ENCODE results near the gene TMEM238L. TPM values are rescaled to one million over a fixed set of nuclear protein-coding genes. Genes with fewer than 3 reads are reported as not detected.

TMEM238L gene
- total RNA-seq, 3 donors from 2014 or later = 47.5 to 122 (median 76.5) TPM

GRCh38 chr17:10815319-10815718 is 11.4 kb upstream of the TMEM238L start:
- Histone ChIP-seq H3K4me3 (no peak overlapping the region), H3K4me1 (ENCODE audit: low read depth) (peaks cover 26% of the 10 kb centered on the region), H3K9me3 (no peaks in the 10 kb centered on the region), H3K36me3 (ENCODE audit: low read depth) (no peaks in the 10 kb centered on the region)
- no peak for TF ChIP-seq CTCF (IDR thresholded peaks at IDR 0.05)
- peak; percentile 82 to 83 (median 82) for DNase-seq
- intact Hi-C loops (cut with DNase I, micrococcal nuclease) = no loop called here
- ATAC-seq = peak; percentile 78

GRCh38 chr17:10814075-10814474 is 10.2 kb upstream of the TMEM238L start:
- intact Hi-C loops (cut with DNase I, micrococcal nuclease) = no loop called here
- TF ChIP-seq CTCF (IDR thresholded peaks at IDR 0.05) = no peak
- Histone ChIP-seq H3K36me3 (ENCODE audit: low read depth) (no peaks in the 10 kb centered on the region), H3K4me1 (ENCODE audit: low read depth) (peaks cover 26% of the 10 kb centered on the region), H3K9me3 (no peaks in the 10 kb centered on the region), H3K4me3 (no peak overlapping the region)
- DNase-seq (peak in 1 of 3 donors; percentile 77), ATAC-seq (peak; percentile 72)

GRCh38 chr17:10812674-10813073 is 8.8 kb upstream of the TMEM238L start:
- Histone ChIP-seq H3K9me3 (no peaks in the 10 kb centered on the region), H3K4me1 (ENCODE audit: low read depth) (peaks cover 26% of the 10 kb centered on the region), H3K36me3 (ENCODE audit: low read depth) (no peaks in the 10 kb centered on the region), H3K4me3 (no peak overlapping the region)
- no peak for TF ChIP-seq CTCF (IDR thresholded peaks at IDR 0.05)
- DNase-seq = peak; percentile 84 to 91 (median 89)
- intact Hi-C loops (cut with DNase I, micrococcal nuclease) = no loop called here
- peak; percentile 78 for ATAC-seq

- ATAC-seq = no peak
- Histone ChIP-seq H3K4me3 (no peak overlapping the region), H3K36me3 (ENCODE audit: low read depth) (no peaks in the 10 kb centered on the region), H3K9me3 (no peaks in the 10 kb centered on the region), H3K4me1 (ENCODE audit: low read depth) (peaks cover 21% of the 10 kb centered on the region)
- no peak for TF ChIP-seq CTCF (IDR thresholded peaks at IDR 0.05)
- intact Hi-C loops (cut with DNase I, micrococcal nuclease) = no loop called here
- DNase-seq = no peak
Observed at GRCh38 chr17:10809605-10810004, 5.7 kb upstream of the TMEM238L start.

- Histone ChIP-seq H3K36me3 (ENCODE audit: low read depth) (no peaks in the 10 kb centered on the region), H3K9me3 (no peaks in the 10 kb centered on the region), H3K4me3 (no peak overlapping the region), H3K4me1 (ENCODE audit: low read depth) (peaks cover 9% of the 10 kb centered on the region)
- intact Hi-C loops (cut with DNase I, micrococcal nuclease) = no loop called here
- peak in 1 of 3 donors; percentile 54 for DNase-seq
- peak; percentile 18 for ATAC-seq
- TF ChIP-seq CTCF (IDR thresholded peaks at IDR 0.05) = no peak
Observed at GRCh38 chr17:10807704-10808128, 3.8 kb upstream of the TMEM238L start.
